WERI-Rb-1 (cell line): ENCODE measurements around the gene RPL12.

Experiments
- DNase-seq: peaks from one replicate; pipeline ENCODE4 v3.0.0-alpha.2; 2020
- H3K27ac ChIP-seq: fragments of 250-450 bp; sonication (Bioruptor Pico); 2 replicates; pipeline ENCODE4 v1.5.1; 2020; ENCODE audit warnings: mild to moderate bottlenecking, moderate library complexity
- H3K27me3 ChIP-seq: fragments of 250-450 bp; sonication (Bioruptor Pico); 2 replicates; pipeline ENCODE4 v1.5.1; 2021; ENCODE audit warnings: mild to moderate bottlenecking, low read depth, moderate library complexity; ENCODE audit not compliant: insufficient read depth, severe bottlenecking
- H3K36me3 ChIP-seq: fragments of 250-450 bp; sonication (Bioruptor Pico); 2 replicates; pipeline ENCODE4 v1.5.1; 2020; ENCODE audit warnings: mild to moderate bottlenecking, moderate library complexity
- H3K4me3 ChIP-seq: 2 replicates; pipeline ENCODE4 v1.5.1; 2011; ENCODE audit warnings: low read depth, mild to moderate bottlenecking, control low read depth, low read length
- H3K9me3 ChIP-seq: fragments of 250-450 bp; sonication (Bioruptor Pico); 2 replicates; pipeline ENCODE4 v1.5.1; 2021; ENCODE audit warnings: mild to moderate bottlenecking, moderate library complexity; ENCODE audit not compliant: severe bottlenecking
- CTCF ChIP-seq: IDR thresholded peaks from 2 replicates; pipeline ENCODE4 v1.5.1; 2011; ENCODE audit warnings: low read depth, mild to moderate bottlenecking, control low read depth, inconsistent platforms, low read length

The RPL12 gene

DNA sequence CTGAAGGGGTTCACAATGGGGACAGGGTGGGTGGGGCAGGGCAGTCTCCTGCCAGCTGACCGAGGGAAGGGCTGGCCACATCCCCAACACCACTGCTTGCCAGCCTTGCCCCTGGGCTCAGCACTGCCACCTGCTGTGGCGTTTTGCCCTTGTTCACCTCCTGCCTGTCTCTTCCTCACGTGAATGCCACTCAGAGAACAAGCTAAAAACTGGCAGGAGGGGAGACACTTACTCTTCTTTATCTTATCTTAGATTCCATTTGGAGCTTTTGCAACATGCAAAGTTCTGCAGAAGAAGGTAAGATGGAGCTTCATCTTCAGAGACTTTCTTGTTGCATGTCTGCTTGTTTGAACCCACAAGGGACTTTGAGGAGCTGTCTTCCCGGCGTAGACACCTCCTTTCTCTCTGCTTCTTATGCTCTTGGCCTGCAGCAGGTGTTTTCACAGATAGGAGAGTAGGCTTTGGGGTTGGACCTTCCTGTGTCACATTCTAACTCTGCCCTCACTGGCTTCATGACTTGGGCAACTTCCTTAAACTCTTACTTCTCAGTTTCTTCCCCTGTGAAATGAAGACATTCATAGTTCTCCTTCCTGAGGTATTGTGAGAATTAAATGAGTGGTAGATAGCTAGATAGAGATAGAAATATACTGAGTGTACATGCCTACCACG is 4.3 kb upstream of the RPL12 start:
- no peak for DNase-seq
- peak; percentile 74 for TF ChIP-seq CTCF
- peaks cover 40% of the 10 kb centered on the region for H3K36me3 ChIP-seq
- H3K27ac ChIP-seq, result no peak overlapping the region
- no peak overlapping the region for H3K4me3 ChIP-seq
- no peaks in the 10 kb centered on the region for H3K9me3 ChIP-seq
- no peaks in the 10 kb centered on the region for H3K27me3 ChIP-seq

GRCh38 chr9:127452691-127453090 is 1.5 kb upstream of the RPL12 start:
- Histone ChIP-seq H3K9me3 (no peaks in the 10 kb centered on the region), H3K27me3 (no peaks in the 10 kb centered on the region), H3K27ac (no peak overlapping the region), H3K4me3 (no peak overlapping the region), H3K36me3 (peaks cover 53% of the 10 kb centered on the region)
- no peak for TF ChIP-seq CTCF
- no peak for DNase-seq

GRCh38 chr9:127451858-127452656 is 851 bp upstream of the RPL12 start:
- no peaks in the 10 kb centered on the region for H3K27me3 ChIP-seq
- peak; percentile 46 for DNase-seq
- H3K9me3 ChIP-seq, result no peaks in the 10 kb centered on the region
- H3K36me3 ChIP-seq, result peaks cover 53% of the 10 kb centered on the region
- peak overlapping the region; percentile 89 for H3K27ac ChIP-seq
- peak overlapping the region; percentile 94 for H3K4me3 ChIP-seq
- 0 out of 2 replicates have a peak, but pooled peaks have one; percentile 0 for TF ChIP-seq CTCF

DNA sequence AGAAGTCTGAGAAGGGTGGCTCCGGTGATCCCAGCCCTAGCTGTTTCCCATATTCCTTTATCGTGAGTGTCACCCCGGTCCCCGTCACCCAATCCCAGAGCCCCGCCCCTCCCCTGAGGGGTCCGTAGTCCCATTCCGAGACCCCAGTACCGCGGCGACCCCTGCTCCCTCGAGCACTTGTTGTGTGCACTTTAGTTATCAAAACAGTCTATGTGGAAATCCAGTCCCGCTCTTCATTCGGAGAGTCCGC is 327 bp upstream of the RPL12 start:
- no peak for TF ChIP-seq CTCF
- Histone ChIP-seq H3K36me3 (peaks cover 54% of the 10 kb centered on the region), H3K4me3 (peak overlapping the region; percentile 94), H3K27ac (peak overlapping the region; percentile 89), H3K27me3 (no peaks in the 10 kb centered on the region), H3K9me3 (no peaks in the 10 kb centered on the region)
- no peak for DNase-seq

DNA sequence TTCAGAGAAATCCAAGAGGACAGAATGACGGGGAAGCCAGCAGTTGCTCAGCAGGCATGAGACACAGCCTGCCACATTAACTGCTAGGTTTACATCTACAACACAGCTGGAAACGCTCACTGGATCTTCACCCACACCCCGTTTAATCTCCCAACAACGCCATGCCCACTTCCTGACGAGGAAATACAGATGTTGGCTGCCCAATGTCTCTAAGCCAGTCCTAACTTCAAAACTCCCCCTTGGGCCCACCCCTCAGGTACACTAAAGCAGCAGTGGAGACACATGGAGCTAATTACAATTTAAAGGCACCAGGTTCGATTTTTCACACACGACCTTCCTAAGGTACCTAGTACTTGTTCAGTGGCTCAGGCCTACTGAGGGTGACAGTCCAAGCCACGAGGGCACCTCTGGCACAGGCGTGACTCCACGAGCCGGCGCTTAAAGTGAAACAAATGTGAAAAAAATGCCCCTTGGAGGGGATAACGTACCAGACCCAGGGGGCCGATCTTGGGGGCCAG is 904 bp downstream of the RPL12 start:
- peaks cover 62% of the 10 kb centered on the region for H3K36me3 ChIP-seq

More for the DNA sequence above, 904 bp downstream of the RPL12 start:
- no peaks in the 10 kb centered on the region for H3K27me3 ChIP-seq
- H3K27ac ChIP-seq, result peak overlapping the region; percentile 89
- H3K4me3 ChIP-seq, result peak overlapping the region; percentile 94
- DNase-seq, result no peak
- no peaks in the 10 kb centered on the region for H3K9me3 ChIP-seq
- TF ChIP-seq CTCF, result no peak
